HUES48 (cell line): Measurements from ENCODE around the gene TRAPPC1.

Experiments
- H3K27ac ChIP-seq: one replicate; pipeline ENCODE4 v1.7.0; 2013; ENCODE audit warnings: low read depth, low read length, inconsistent platforms
- H3K27me3 ChIP-seq: 2 replicates; pipeline ENCODE4 v1.6.1; 2013; ENCODE audit warnings: mild to moderate bottlenecking, low read length; ENCODE audit not compliant: control insufficient read depth, insufficient read depth
- H3K36me3 ChIP-seq: 2 replicates; pipeline ENCODE4 v1.6.1; 2013; ENCODE audit warnings: low read length; ENCODE audit not compliant: control insufficient read depth, insufficient read depth
- H3K4me1 ChIP-seq: 2 replicates; pipeline ENCODE4 v1.6.1; 2013; ENCODE audit warnings: mild to moderate bottlenecking, low read length; ENCODE audit not compliant: control insufficient read depth, insufficient read depth
- H3K4me3 ChIP-seq: 2 replicates; pipeline ENCODE4 v1.5.1; 2013; ENCODE audit warnings: mild to moderate bottlenecking, low read depth, low read length
- H3K9ac ChIP-seq: 2 replicates; pipeline ENCODE4 v1.6.1; 2013; ENCODE audit warnings: mild to moderate bottlenecking, low read depth, low read length, moderate library complexity
- H3K9me3 ChIP-seq: 2 replicates; pipeline ENCODE4 v1.6.1; 2013; ENCODE audit warnings: low read length; ENCODE audit not compliant: control insufficient read depth, insufficient read depth

The TRAPPC1 gene

DNA sequence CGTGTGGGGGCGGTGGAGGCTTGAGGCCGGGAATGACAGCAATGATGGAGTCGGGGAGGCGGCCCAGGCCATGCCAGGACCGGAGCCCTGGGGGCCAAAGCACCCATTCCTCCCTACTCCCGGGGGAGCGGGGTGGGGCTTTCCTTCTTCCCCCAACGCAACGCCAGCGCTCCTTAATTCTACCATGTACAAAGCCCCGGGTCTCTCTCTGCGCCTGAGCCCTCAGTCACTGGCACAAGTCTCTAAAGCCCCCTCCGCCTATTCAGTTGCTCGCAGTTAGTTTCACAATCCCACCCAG lies 15.4 kb downstream of the TRAPPC1 start:
- H3K4me3 ChIP-seq = peak overlapping the region; percentile 63; the same call in 1 of the 2 replicates
- H3K9me3 ChIP-seq = no peaks in the 10 kb centered on the region
- no peak overlapping the region for H3K9ac ChIP-seq
- H3K27me3 ChIP-seq = peaks cover 42% of the 10 kb centered on the region
- H3K27ac ChIP-seq = no peak overlapping the region
- H3K4me1 ChIP-seq = peaks cover 5% of the 10 kb centered on the region; the same call in 1 of the 2 replicates
- H3K36me3 ChIP-seq = no peaks in the 10 kb centered on the region

DNA sequence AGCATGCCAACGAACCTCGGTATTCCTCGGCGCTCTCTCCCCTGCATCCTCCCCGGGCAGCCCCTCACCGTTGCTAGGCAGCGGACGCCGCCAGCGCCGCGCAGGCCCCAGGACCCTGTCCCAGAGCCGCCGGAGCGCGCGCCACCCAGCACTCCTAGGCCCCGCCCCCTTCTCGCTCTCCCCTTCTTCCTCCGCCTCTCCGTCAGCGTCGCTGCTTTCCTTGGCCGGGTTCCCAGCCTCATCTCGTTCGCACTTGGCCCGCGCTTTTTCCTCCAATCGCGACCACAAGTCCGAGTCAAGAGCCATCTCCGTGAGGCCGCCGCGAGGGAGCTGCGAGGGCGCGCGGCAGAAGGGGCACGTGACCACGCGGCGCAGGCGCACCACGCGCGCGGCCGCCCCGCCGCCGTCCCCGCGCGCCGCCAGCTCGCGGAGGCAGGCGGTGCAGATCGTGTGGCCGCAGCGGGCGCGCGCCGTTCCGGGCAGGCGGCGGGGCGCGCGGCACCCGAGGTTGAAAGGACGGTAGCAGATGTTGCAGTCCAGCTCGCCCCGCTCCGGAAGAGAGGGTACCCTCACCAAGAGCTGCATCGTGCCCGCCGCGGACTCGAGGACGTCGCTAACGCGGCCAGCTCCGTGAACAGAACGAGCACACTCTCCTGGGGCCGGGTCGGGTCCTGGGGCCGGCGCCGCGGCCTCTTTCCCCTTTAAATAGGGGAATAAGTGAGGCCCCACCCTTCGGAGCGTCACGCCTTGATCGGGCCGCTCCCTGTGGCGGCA lies 15.9 kb downstream of the TRAPPC1 start, which contains the start of gene RNF227:
TSS of gene RNF227 (minus strand) at position 679 of the 774 bp plus-strand sequence. CDS start at position 585, 94 bp downstream.
- H3K4me1 ChIP-seq = peaks cover 5% of the 10 kb centered on the region; the same call in 1 of the 2 replicates
- peak within 1 kb of the TSS; percentile 17; the same call in 1 of the 2 replicates for H3K9ac ChIP-seq
- no peaks in the 10 kb centered on the region for H3K9me3 ChIP-seq
- 0 out of 2 replicates have a peak, but pooled peaks cover 1% of the 10 kb centered on the region for H3K36me3 ChIP-seq
- H3K27me3 ChIP-seq = peaks cover 37% of the 10 kb centered on the region
- H3K4me3 ChIP-seq = peak within 1 kb of the TSS; percentile 63
- no peak within 1 kb of the TSS for H3K27ac ChIP-seq

DNA sequence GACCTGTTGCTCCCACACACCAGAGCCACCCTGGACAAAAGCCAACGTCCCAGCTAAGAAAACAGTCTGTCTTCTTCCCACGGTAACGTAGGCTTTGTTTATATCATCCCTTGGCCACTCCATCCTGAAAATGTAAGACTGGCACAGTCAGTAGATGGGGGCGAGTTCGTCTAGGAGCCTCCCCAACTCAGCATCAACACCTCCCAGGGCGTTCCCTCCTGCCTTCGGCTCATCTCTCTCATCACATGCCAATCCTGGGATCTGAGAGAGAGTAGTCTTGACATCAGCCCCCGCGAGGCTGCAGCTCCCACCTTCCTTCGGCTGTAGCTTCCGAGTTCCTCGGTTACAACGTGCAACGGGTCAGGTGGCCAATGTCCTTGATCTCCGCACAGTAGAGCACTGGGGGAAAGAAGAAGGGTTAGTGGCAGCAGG lies 16.6 kb downstream of the TRAPPC1 start:
- Histone ChIP-seq H3K4me3 (peak overlapping the region; percentile 63), H3K36me3 (0 out of 2 replicates have a peak, but pooled peaks cover 5% of the 10 kb centered on the region), H3K9me3 (no peaks in the 10 kb centered on the region), H3K27me3 (peaks cover 34% of the 10 kb centered on the region), H3K9ac (no peak overlapping the region), H3K27ac (no peak overlapping the region), H3K4me1 (peaks cover 5% of the 10 kb centered on the region; the same call in 1 of the 2 replicates)

DNA sequence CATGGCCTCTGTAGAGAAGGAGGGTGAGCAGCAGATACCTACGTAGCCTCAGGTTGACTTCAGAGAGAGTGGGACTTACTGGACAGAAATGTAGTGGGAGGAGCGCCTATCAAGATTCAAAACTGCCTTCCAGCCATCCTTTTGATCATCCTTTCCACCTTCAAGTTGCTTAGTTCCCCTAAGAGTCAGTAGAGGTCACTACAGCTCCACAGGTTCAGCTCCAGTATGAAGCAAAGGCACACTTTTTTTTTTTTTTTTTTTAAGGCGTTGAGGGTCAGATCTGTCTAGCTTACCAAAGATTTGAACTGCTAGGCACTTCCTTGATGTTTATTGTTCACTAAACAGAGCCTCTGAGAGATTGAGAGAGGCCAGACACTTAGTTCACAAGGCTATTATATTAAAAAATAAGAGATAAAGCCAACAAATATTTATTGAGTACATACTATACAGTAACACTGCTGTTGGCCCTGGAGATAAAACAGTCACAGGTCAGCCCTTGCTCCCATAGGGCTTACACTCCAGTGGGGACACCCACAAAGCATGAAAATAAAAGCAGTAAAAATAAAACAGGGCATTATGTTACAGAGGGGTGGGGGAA lies 18.7 kb downstream of the TRAPPC1 start:
- no peaks in the 10 kb centered on the region for H3K9me3 ChIP-seq
- no peak overlapping the region for H3K9ac ChIP-seq
- H3K4me1 ChIP-seq = peaks cover 5% of the 10 kb centered on the region; the same call in 1 of the 2 replicates
- peaks cover 13% of the 10 kb centered on the region; the same call in 1 of the 2 replicates for H3K36me3 ChIP-seq
- no peak overlapping the region for H3K27ac ChIP-seq
- H3K4me3 ChIP-seq = no peak overlapping the region
- H3K27me3 ChIP-seq = peaks cover 28% of the 10 kb centered on the region

DNA sequence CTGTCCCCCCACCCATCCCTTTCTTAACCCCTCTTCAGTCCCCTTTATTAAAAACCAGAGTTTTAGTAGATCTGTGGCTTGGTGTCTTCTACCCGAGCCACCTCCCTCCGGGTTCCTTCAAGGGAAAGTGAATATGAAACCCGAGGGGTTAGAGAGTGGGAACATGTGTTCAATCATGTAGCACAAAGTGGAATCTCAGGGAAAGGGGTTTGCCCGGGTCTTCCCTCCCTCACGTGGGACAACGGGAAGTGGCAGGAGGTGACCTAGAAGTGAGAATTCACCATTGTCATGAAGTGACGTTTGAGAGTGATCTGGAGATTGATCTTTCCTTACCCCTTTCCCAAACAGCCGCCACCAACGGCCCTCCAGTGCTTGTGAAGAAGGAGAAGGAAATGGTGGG lies 20.6 kb downstream of the TRAPPC1 start:
- no peak overlapping the region for H3K9ac ChIP-seq
- H3K36me3 ChIP-seq = peaks cover 25% of the 10 kb centered on the region
- no peaks in the 10 kb centered on the region for H3K9me3 ChIP-seq
- no peak overlapping the region for H3K4me3 ChIP-seq
- H3K27ac ChIP-seq = no peak overlapping the region
- peaks cover 13% of the 10 kb centered on the region for H3K27me3 ChIP-seq
- peaks cover 5% of the 10 kb centered on the region; the same call in 1 of the 2 replicates for H3K4me1 ChIP-seq

DNA sequence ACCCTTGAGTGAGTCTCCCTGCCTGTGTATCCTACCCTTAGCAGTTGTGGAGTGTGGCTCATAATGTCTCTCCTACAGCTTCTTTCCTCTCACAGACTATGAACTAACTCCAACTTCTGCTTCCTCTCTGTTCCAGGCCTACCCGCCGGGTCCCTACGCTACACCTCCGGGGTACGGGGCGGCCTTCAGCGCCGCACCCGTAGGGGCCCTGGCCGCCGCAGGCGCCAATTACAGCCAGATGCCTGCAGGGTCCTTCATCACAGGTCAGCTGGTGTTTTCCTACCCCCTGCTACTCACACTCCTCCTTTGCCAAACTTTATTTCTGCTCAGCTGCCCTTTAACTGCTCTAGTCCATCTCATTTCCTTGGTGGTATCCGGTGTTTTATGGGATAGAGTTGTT lies 21.0 kb downstream of the TRAPPC1 start:
- Histone ChIP-seq H3K27me3 (peaks cover 11% of the 10 kb centered on the region), H3K9ac (no peak overlapping the region), H3K4me1 (0 out of 2 replicates have a peak, but pooled peaks cover 5% of the 10 kb centered on the region), H3K9me3 (no peaks in the 10 kb centered on the region), H3K36me3 (peaks cover 25% of the 10 kb centered on the region), H3K4me3 (no peak overlapping the region), H3K27ac (no peak overlapping the region)

DNA sequence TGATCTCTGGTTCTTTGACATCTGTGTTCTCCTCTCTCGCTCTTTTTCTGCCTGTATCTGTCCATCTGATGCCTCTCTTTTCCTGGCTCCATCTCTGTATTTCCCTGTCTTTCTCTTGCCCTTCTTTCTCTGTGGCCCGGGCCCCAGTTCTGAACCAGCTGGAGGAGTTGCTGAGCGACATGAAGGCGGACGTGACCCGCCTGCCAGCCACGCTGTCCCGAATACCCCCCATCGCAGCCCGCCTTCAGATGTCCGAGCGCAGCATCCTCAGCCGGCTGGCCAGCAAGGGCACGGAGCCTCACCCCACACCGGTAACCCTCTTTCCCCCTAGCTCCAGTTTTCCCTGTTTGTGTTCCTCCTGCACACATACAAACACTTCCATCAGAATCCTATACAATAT lies 21.5 kb downstream of the TRAPPC1 start:
- H3K9me3 ChIP-seq = no peaks in the 10 kb centered on the region
- no peak overlapping the region for H3K27ac ChIP-seq
- peaks cover 28% of the 10 kb centered on the region for H3K36me3 ChIP-seq
- no peak overlapping the region for H3K9ac ChIP-seq
- H3K4me3 ChIP-seq = no peak overlapping the region
- 0 out of 2 replicates have a peak, but pooled peaks cover 4% of the 10 kb centered on the region for H3K4me1 ChIP-seq
- H3K27me3 ChIP-seq = peaks cover 9% of the 10 kb centered on the region

DNA sequence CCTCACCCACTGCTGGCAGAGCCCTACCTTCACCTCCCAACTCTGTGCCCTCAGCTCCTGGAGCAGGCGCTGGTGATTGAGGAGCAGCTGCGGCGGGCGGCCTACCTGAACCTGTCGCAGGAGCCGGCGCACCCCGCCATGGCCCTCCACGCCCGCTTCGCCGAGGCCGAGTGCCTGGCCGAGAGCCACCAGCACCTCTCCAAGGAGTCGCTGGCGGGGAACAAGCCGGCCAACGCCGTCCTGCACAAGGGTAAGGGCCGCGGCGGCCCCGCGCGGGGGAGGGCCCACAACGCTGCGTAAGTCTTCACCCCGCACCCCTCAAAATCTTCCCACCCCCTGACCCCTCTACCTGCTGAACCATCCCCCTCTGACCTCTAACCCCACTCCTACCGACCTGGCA lies 22.7 kb downstream of the TRAPPC1 start:
- Histone ChIP-seq H3K9me3 (no peaks in the 10 kb centered on the region), H3K9ac (no peak overlapping the region), H3K4me3 (no peak overlapping the region), H3K27ac (no peak overlapping the region), H3K27me3 (no peaks in the 10 kb centered on the region), H3K36me3 (peaks cover 39% of the 10 kb centered on the region), H3K4me1 (no peaks in the 10 kb centered on the region)

DNA sequence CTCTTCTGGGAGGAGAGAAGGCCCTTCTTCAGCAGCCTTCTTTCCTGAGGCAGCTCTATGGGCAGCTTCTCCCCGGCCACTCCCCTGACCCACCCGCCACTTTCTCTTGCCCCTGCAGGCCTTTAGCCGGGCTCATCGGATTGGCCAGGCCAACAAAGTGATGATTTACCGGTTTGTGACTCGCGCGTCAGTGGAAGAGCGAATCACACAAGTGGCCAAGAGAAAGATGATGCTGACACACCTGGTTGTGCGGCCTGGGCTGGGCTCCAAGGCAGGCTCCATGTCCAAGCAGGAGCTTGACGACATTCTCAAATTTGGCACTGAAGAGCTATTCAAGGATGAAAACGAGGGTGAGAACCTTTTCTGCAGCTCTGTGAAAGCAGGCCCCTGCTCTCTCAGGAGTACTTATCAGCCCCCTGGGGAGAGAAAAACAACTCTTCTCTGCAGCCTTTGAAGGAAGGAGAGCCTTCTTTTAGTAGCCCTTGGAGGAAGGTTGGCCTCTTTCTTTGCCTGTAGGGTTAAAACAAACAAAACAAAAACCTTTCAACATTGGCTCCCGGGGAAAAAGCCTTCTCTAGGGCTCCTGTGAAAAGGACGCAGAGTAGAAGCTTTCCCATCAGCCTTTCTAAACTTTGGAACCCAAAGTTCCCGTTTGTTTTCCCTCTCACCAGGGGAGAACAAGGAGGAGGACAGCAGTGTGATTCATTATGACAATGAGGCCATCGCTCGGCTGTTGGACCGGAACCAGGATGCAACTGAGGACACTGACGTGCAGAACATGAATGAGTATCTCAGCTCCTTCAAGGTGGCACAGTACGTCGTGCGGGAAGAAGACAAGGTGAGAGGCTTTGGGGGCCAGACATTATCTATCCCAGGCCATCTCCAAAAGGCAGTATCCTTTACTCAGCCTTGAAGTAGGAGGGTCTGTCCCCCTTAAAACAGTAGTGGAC lies 28.3 kb downstream of the TRAPPC1 start:
- no peaks in the 10 kb centered on the region for H3K9me3 ChIP-seq
- no peak overlapping the region for H3K9ac ChIP-seq
- H3K36me3 ChIP-seq = peaks cover 59% of the 10 kb centered on the region
- H3K27me3 ChIP-seq = no peaks in the 10 kb centered on the region
- no peak overlapping the region for H3K4me3 ChIP-seq
- H3K27ac ChIP-seq = peak overlapping the region; percentile 51
- peaks cover 3% of the 10 kb centered on the region; the same call in 1 of the 2 replicates for H3K4me1 ChIP-seq

DNA sequence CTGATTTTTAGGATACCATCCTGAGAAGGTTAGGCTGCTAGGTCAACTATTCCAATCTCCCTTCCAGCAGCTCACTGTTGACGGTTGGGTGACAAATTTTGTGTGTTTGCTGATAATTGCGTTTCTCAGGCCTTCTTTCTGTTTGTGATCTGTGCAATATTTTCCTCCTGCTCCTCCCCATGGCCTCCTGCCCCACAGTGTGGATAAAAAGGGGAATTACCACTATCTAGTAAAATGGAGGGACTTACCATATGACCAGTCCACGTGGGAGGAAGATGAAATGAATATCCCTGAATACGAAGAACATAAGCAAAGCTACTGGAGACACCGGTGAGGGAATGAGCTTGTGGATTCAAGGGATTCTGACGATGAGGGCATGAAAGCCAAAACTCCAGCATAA lies 34.0 kb downstream of the TRAPPC1 start:
- no peak overlapping the region for H3K9ac ChIP-seq
- H3K27me3 ChIP-seq = no peaks in the 10 kb centered on the region
- no peaks in the 10 kb centered on the region for H3K9me3 ChIP-seq
- H3K36me3 ChIP-seq = peaks cover 48% of the 10 kb centered on the region
- no peak overlapping the region for H3K4me3 ChIP-seq
- no peaks in the 10 kb centered on the region for H3K4me1 ChIP-seq
- H3K27ac ChIP-seq = no peak overlapping the region
